Measurements from ENCODE around the gene P2RY8.
"Not testable (repeated sequence)": the region's sequence is repeated elsewhere in the genome, so short reads cannot be mapped to it uniquely, and the experiment has no call there.

Gene P2RY8

DNA sequence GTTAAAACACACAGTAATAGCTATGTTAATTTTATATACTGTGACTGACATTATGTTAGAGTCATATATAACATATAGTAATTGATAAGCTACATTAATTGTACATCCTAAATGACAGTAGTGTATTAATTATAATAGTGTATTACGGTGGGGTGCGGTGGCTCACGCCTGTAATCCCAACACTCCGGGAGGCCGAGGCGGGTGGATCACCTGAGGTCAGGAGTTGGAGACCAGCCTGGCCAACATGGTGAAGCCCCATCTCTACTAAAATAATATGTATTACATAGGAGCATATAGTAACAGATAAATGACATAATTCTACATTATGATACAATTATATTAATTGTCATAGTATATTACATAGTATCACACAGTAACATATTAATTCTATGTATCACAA lies 96.5 kb downstream of the P2RY8 start:
- no peak for DNase-seq

DNA sequence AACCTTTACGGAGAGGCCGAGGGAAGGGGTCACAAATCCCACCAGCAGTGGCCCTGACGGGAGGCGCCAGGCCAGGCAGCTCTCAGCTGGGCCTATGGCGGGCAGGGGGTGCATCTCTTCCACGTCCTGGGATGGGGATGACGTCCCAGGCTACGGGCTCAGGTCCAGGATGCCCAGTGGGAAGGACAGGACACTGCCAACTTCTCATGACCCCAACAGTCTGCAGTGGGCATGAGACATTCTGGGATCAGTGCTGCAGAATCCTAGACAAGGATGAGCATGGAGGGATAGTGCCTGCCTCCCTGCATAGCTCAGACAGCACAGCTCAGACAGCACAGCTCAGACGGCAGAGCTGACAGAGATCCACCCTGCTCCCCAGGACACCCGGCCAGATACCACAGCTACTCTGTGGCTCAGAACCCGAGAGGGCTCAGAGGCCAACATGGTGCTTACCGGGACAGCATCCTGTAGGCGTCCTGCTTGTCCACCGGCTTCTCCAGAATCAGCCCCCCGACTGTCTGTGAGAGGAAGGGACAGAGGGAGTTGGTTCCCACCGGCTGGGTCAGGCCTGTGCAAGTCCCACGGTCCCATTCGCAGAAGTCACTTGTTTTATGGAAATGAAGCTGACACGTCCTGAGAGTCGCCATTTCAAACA lies 101.6 kb downstream of the P2RY8 start:
- no peak for DNase-seq

DNA sequence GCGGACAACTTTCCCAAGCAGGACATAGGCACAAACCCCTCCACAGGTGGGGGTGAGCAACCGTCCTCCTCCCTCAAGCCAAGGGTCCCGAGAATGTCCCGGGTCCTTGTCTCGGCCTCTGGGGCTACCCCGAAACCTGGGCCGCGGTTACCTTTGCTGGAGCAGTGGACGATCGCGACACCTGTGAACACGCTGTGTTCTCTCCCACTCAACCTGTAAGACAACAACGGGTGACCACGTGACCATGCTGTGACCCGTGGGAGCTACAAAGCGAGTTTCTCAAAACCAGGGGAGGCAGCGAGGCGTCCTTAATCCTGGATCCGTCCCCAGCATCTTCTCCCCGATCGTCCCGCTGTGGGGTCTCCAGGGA lies 102.1 kb downstream of the P2RY8 start:
- no peak for DNase-seq

DNA sequence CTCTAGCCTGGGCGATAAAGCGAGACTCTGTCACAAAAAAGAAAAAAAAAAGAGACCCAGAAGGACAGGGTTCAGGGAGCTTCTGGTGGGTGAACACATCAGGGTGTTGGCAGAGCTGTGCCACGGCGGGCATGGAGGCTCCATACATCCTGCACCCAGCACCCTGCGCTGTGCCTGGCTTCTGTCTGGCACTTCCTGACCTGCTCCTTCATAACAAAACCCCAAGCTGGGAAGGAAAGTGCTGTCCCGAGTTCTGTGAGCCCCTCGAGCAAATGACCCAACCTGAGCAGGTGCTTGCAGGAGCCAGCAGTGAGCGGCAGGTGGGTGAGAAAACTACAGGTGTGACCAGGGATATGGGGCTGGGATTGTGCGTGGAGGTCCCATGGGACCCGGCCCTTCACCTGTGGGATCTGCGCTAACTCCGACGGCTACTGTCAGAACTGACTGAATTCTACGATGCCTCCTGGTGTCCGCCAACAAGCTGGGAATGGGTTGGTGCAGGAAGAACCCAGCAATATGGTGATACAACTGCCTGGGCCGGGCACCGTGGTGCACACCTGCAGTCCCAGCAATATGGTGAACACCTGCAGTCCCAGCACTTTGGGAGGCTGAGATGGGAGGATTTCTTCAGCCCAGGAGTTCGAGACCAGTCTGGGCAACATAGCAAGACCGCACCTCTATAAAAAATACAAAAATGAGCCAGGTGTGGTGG lies 103.2 kb downstream of the P2RY8 start:
- DNase-seq: no peak

- no peak for DNase-seq
These were observed 106.5 kb downstream of the P2RY8 start for GRCh38 chrX:1430451-1430850.

DNA sequence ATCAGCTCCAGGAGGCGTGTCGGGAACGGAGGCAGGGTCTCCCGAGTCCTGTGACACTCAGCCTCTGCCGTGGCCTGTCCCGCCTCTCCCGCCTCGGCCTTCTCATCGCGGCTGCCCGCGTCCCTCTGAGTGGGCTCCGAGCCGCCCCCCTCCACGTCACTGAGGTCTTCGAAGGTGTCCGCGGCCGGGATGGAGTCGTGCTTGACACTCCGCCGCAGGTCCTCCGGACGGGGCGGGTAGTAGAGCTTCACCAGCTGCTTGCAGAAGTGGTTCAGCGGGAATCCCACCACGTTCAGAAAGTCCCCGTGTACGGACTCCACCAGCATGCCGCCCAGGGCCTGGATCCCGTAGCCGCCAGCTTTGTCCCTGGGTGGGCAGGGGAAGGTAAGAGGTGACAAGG lies 109.2 kb downstream of the P2RY8 start:
- no peak for DNase-seq

- DNase-seq: not testable (repeated sequence)
These were observed 110.7 kb downstream of the P2RY8 start for GRCh38 chrX:1426321-1426720.

DNA sequence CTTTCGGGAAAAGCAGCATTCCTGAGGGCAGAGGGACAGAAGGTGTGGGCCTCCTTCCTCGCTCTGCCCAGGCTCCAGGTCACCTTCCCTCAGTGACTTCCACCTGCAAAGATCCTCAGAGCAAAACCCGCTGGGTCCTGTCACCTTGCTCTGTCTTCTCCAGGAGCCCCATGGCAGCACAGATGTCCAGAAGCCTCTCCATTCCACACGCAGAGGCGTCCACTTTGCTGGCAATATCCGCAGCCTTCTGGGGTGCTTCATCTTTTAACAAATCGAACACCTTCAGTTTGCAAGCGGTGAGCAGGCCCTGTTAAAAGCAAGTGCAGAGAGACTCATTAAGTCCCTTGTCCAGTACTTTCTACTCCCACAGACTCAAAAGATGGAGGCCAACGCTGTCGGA lies 111.6 kb downstream of the P2RY8 start:
- DNase-seq: no peak

DNA sequence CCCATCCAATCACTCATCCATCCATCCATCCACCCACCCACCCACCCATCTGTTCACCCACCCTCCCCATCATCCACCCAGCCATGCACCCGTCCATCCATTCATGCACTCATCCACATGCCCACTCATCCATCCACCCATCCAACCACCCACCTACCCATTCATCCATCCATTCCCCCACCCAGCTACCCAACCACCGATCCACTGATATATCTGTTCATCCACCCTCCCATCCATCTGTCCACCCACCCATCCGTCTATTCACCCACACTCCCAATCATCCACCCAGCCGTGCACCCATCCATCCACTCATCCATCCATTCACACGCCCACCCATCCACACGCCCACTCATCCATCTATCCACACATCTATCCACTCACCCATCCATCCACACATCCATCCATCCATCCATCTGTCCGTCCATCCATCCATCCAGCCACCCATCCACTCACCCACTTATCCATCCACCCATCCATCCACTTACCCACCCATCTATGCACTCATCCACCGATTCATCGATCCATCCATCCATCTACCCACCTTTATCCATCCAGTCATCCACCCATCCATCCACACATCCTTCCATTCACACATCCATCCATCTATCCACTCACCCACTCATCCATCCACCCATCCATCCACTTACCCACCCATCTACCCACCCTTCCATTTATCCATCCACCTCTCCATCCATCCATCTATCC lies 112.7 kb downstream of the P2RY8 start:
- no peak for DNase-seq

- no peak for DNase-seq
These were observed 113.8 kb downstream of the P2RY8 start for GRCh38 chrX:1423215-1423614.

GRCh38 chrX:1422135-1422465 lies 114.9 kb downstream of the P2RY8 start:
- DNase-seq: no peak

DNA sequence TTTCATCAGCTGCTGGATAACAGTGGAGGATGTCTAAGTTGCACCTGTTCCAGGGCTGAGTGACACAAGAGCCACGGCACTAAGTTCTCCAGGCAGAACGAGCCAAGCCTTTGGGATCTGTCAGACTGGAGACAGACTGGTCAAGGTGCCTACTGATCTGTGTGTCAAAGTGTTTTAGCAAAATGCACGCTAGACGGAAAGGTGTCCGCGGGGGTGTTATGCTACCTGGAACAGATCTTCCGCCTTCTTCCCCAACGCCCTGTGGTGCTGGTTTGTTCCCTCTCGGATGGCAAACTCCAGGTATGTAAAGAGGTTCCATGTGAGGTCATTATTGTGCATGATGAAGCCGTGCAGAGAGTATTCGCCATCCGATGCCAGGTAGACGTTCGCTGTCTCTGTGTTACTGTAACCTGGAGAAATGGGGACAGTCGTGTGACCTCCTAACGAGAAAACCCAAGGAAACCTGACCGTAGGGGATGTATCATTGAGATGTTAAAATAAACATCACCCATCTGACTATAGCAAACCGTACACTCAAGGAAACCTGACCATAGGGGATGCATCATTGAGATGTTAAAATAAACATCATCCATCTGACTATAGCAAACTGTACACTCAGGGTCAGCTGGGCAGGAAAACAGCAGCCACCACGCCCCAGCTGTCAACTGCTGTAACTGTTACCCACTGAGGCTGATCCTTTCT lies 115.4 kb downstream of the P2RY8 start:
- no peak for DNase-seq

DNA sequence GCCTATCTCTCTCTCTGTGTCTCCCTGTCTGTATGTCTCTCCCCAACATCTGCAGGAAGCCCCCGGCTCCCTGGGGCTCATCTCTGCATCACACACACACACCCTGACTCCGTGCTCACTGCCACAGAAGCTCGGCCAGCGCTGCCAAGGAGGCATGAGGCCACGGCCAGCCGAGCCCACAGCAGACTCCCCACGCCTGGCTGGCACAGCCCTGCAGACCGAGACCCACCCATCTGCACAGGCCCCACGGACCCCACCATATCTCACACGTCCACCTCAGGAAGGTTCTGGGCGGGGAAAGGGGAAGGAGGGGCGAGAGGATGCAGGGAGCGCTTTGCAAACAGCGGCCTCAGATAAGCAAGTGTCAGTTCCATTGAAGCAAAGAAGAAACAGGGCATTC lies 116.6 kb downstream of the P2RY8 start:
- DNase-seq: no peak

- no peak for DNase-seq
These were observed 117.2 kb downstream of the P2RY8 start for GRCh38 chrX:1419545-1420355.

DNA sequence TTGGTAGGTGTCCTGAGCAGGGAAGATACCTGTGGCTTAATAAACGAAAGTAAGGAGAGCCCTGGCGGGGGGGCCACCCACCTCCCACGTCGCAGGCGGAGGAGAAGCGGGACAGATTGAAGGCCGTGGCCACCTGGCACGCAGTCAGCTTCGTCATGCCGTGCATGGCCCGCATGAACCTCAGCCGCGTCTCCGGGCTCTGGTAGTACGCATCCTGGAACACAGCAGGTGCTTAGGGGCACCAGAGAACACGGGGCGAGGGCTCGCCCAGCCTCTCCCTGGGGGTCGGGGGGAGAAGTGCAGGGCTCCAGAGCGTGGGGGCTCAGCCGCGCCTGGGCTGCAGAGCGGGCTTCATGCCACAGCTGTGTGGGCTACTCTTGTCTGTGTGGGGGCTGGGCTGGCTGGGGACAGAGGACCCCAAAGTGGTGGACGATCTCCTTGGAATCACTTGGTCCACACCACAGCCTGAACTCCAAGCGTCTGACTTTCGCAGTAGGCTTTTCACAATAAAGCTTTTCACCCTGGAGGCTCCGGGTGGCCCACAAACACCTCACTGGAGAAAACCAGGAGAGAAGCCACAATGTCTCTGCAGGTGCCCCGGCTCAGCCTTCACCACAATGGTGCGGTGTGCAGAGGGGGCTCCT lies 118.0 kb downstream of the P2RY8 start:
- no peak for DNase-seq

DNA sequence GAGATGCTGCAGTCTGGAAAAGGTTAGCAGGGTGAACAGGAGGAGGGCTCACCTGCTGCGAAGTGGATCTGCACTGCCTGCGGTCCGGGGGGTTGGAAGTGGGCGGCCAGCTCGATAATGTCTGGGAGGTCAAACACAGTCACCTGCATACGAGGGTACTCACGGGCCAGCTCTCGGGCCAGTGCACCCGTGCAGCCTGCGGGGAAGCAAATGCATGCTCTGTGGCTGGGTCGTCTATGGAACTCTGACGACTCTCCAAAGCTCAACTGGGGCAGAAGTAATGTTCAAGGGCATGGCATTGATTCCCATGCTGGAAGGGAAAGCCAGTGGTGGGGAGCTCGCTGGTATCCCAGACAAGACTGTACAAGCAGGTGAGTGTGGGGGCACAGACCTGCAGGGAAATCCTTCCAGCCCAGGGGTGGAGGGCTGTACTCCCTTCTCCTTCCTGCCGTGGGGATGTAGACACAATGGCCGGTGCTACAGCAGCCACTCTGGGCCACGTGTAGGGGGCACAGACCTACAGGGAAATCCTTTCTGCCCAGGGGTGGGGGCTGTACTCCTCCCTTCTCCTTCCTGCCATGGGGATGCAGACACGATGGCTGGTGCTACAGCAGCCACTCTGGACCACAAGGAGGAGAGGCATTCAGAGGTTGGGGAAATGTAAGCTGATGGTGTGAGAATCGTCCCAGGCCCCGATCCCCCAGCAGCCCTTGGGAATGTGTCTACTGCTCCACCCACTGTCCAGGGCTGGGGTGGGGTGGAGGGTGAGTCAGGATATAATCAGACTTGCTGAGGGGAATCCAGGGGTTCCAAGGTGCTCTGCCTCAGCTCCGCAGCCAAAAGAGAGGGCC lies 118.8 kb downstream of the P2RY8 start:
- no peak for DNase-seq

- no peak for DNase-seq
These were observed 119.8 kb downstream of the P2RY8 start for GRCh38 chrX:1416965-1417760.

- DNase-seq: no peak
These were observed 120.6 kb downstream of the P2RY8 start for GRCh38 chrX:1416327-1416784.

All from NCI-H1092 treated with DMSO at 0.1 percent for 48 hours (cell line).